GM18526 (cell line): ENCODE data around the gene RPS16.

ENCODE experiments used
- POLR2A ChIP-seq: IDR thresholded peaks from 3 replicates; pipeline ENCODE4 v1.6.1; 2011; ENCODE audit not compliant: insufficient read length; ENCODE audit errors: extremely low read depth

Gene RPS16

DNA sequence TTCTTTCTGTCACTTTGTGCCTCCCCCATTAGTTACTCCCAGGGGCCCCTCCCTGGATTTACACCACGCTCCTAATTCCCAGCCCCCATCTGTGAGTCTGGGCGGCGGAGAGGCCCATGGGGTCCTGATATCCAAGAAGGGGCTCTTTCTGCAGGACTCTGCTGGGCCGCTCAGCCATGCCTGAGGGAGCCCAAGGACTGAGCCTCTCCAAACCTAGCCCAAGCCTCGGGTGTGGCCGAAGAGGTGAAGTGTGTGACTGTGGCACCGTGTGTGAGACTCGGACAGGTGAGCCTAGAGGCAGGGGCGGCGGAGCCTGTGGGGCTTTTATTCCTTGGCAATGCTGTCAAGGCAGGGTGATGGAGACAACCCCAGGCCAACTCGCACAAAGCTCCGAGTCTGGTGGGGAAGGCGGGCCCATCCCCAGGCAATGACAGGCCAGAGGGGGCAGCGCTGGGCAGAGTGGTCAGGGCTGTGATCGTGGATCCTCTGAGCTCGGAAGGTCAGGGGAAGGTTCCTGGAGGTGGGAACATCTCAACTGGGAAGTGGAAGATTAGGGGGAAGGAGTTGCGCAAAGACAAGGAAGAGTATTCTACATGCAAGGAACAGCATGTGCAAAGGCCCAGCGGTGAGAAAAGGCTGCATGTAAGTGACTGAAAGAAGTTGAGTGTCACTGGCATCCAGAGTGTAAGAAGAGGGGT is 21.7 kb downstream of the RPS16 start:
- no peak for TF ChIP-seq POLR2A

DNA sequence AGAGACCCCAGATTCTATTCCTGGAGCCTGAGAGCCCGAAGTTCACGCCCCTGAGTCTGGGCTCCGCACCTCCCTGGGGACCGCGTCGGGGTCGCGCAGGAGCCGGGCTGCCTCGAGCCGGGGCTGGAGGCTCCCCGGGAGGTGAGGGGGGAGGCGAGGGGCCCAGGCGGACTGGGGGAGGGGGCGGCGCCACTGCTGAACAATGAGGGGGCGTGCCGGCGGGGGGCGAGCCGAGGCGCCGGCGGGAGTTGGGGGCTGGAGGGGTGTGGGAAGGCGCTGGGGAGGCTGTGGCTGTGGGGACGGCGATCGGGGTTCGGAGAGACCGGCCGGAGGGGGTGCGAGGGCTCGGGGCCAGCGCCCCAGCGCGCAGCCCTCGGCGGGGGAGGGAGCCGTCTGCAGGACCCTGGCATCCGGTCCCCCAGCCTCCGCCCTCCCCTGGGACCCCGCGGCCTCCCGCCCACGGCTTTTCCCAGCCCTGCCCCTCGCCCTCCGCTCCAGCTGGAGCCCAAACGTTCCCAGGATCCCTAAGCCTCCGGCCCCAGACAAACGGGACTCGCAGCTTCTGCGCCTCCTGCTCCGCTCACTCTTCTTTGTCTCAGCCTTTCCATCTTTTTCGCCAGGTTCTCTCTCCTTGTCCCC is 22.4 kb downstream of the RPS16 start:
- TF ChIP-seq POLR2A = peak; percentile 13

DNA sequence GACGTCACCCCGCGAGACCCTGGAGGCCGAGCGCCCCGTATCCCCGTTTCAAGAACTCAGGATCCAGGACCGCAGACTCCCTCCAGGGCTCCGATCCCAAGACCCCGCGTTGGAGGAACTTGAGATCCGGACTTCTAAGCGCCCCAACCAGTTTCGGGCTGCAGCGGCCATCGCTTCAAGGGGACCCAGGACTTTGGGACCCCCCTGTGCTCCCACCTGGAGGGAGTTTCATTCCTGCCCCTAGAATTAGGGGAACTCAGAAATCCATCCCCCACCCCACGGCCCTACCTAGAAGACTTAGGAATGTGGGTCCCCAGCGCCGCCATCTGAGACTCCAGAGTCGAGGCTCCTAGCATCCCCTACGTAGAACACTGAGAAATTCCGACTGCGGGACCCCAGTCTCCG is 22.9 kb downstream of the RPS16 start:
- no peak for TF ChIP-seq POLR2A

DNA sequence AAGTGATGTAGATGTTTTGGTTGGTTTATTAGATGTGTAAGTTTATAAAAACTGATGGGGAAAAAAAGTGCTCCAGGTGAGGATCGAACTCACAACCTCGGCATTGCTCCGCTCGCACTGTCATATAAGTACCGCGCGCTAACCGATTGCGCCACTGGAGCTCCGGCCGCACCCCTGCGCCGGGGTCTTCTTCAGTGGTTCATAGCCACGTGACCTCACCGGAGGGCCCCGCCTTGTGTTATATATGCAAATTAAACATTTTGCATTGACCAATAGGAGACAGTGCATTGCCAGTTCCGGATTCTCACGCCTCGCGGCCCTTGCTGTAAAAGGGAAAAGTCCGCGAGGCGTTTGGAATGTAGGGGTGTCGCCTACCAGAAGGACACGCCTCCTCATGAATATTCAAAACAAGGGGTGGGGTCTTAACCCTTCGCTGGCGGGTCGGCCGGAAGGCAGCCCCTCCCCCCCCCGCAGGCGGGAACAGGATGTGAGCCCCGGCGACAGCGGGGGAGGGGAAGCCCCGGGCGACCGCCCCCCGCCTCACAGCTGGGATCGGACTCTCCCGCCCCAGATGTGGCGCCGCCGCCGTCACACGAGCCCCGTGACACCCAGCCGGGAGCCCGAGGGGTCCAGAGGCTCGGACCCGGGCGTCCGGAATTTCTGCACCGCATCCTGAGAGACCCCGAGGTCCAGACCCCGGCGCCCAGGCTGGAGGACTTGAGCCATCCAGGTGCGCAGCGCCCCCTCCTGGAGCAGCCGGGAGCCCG is 23.5 kb downstream of the RPS16 start, which contains the start of gene PLEKHG2:
Gene PLEKHG2, plus strand, starts transcription at position 570 of the 767 bp plus-strand sequence. CDS start 1,418 bp downstream, outside the sequence.
- TF ChIP-seq POLR2A = peak; percentile 90

DNA sequence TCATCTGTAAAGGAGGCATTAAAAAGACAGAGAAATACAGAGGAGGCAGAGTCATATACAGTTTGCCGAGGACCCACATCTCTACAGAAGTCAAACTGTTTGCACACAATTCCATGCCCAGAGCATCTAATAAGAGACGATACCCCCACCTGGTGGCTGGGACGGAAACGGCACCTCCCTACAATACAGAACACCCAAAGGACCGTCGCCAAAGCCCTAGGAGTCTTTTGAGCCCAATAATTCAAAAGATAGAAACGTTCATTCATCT is 24.0 kb downstream of the RPS16 start:
- no peak for TF ChIP-seq POLR2A

DNA sequence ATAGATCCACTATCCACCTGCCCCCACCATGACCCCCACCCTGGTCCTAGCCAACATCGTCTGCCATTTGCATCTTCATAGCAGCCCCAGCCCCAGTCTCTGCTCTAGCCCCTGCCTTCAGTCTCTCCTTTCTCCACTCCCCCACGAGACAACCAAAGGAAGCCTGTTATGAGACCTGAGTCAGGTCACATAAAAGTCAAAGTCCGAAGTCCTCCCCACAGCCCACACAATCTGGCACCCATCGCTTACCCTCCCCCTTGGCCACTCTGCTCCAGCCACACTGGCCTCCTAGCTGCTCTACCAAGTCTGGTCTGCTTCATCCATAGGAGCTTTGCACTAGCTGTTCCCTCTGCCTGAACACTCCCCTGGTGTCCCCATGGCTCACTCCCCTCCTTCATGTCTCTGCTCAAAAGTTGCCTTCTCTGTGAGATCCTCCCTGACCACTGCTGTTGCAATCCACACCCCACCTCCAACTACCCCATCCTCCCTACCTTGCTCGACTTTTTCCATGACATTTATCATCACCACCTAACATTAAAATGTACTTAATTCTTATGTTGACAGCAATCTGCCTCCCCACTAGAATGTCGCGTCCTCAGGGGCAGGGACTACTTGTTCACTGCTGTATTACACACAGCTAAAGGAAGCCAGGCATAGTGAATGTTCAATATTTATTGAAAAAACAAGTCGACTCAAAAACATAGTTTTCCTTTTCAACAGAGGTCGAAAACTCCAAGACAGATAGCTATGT is 24.5 kb downstream of the RPS16 start:
- peak; percentile 31 for TF ChIP-seq POLR2A

DNA sequence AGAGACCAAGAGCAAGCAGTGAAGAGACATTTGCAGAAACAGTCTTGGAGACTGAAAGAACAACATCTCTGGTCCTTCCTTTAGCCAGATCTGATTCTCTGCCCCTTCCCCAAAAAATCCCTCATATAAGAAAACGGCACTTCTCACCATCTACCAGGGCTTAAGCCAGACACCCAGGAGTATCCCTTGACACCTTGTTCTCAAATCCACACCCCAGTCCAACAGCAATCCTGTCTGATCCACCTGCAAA is 25.0 kb downstream of the RPS16 start:
- no peak for TF ChIP-seq POLR2A

DNA sequence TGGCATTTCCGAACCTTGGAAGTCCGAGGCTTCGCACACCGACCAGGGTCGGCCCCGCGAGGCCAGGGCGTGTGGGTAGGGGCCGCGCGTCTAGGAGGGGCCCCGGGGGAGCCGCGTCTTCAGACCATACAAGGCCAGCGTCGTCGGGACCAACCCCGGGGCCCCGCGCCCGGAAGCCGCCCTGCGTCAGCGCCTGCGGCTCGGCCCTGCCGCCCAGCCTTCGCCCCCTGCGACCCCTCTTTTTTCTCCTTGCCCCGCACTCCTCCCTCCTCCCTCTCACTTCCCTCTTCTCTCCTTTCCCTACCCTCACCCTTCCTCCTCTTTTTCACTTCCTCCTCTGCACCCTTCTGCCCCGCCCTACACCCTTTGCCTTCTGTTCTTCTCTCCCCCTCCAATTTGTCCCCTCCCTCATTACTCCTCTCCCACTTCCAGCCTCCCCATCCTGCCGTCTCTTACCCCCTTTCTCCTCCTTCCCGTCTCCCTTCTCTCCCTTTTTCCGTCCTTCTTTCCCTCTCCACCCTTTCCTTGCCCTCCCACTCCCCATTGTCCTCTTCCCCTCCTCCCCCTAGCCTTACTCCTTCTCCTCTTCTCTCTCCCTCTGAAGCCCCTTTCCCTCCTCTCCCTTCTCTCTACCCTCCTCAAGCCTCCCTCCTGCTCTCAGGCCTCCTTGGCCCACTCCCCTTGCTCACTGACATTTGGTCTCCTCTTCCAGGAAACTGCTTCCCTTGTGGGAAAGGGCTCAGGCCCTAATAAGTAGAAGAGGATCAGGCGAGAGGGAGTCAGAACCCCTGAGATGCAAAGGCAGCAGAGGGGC is 25.5 kb downstream of the RPS16 start:
- peak; percentile 32 for TF ChIP-seq POLR2A

DNA sequence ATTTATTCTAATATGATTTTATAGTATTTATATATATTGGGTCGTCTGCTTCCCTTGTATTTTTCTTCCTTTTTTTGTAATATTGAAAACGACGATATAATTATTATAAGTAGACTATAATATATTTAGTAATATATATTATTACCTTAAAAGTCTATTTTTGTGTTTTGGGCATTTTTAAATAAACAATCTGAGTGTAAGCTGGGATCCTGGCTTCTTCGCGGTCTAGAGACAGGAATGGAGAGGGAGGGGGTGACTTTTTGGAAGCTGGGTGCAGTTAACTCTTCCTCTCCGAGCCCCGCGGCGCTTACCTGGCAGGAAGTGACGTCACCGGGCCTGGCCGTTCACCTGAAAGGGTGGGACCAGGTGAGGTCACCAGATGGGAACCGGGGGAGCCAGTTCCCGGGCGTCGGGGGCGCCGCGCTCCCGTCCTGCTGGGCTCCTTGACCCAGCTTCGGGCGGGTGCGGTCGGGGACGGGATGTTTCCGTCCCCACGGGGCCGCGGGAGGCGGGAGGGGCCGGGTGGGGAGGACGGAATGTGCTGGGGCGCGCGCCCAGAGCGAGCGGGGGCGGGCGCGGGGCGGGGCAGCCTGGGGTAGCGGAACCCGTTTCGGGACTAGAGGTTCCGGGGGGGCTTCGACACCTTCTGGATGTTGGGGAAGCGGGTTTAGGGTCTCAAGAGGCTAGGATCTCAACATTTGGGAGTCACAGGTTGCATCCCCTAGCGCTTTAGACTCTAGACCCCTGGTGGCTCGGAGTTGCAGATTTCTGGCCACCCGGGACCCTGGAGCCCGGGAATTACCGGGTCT is 26.3 kb downstream of the RPS16 start:
- peak; percentile 87 for TF ChIP-seq POLR2A

DNA sequence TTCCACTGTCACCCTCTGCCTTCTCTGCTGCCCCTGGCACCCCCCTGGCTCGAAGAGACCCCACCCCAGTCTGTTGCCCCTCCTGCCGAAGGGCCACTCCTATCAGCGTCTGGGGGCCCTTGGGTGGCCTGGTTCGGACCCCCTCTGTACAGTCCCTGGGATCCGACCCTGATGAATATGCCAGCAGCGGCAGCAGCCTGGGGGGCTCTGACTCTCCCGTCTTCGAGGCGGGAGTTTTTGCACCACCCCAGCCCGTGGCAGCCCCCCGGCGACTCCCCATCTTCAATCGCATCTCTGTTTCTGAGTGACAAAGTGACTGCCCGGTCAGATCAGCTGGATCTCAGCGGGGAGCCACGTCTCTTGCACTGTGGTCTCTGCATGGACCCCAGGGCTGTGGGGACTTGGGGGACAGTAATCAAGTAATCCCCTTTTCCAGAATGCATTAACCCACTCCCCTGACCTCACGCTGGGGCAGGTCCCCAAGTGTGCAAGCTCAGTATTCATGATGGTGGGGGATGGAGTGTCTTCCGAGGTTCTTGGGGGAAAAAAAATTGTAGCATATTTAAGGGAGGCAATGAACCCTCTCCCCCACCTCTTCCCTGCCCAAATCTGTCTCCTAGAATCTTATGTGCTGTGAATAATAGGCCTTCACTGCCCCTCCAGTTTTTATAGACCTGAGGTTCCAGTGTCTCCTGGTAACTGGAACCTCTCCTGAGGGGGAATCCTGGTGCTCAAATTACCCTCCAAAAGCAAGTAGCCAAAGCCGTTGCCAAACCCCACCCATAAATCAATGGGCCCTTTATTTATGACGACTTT is 27.1 kb downstream of the RPS16 start:
- TF ChIP-seq POLR2A = no peak

DNA sequence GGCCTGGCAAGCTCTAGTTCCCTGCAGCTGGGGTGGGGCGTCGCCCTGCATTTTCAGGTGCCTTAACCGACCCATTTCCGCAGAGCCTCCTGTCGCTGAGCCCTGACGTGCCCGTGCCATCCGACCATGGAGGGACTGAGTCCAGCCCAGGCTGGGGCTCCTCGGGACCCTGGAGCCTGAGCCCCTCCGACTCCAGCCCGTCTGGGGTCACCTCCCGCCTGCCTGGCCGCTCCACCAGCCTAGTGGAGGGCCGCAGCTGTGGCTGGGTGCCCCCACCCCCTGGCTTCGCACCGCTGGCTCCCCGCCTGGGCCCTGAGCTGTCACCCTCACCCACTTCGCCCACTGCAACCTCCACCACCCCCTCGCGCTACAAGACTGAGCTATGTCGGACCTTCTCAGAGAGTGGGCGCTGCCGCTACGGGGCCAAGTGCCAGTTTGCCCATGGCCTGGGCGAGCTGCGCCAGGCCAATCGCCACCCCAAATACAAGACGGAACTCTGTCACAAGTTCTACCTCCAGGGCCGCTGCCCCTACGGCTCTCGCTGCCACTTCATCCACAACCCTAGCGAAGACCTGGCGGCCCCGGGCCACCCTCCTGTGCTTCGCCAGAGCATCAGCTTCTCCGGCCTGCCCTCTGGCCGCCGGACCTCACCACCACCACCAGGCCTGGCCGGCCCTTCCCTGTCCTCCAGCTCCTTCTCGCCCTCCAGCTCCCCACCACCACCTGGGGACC is 27.9 kb downstream of the RPS16 start:
- TF ChIP-seq POLR2A = peak; percentile 32

DNA sequence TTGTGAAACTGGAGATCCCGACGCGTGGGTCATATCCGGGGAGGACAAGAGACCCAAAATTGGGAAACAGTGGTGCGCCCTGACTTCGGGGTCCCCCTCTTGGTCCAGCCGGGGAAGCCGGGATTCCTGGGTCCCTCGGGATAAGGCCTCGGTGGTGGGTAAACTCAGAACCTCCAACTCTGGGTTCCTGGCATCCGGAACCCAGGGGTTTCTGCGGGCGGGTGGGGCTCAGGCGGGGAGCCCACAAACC is 28.4 kb downstream of the RPS16 start:
- no peak for TF ChIP-seq POLR2A

DNA sequence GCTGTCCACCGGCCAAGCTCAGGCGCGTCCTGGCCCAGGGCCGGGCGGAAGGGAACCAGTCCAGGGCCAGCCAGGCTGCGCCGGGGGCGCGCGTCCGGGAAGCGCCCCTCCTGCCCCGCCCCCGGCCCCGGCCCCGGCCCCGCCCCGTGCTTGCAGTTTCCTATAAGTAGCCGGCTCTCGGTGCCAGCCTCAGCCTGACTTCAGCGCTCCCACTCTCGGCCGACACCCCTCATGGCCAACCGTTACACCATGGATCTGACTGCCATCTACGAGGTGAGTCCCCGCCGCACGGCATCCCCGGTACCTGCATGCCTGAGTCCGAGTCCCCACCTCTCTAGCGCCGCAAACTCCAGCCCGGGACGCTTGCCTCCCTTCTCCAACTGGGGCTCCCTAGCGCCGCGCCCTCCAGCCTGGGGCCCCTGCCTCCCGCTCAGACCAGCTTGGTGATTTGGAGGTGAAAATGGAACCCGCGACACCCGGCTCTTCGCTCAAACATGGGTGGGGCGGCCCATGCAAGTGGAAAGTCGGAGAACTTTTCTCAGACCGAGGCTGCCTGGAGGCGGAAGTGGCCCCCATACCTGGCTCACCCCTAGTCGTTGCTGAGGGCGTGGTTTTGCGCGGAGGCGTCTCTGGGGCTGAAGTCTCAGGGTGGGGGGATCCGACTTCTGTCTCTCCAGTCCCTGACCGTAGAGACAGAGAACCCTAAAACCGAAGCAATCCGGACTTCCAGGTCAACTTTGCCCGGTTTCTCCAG is 28.9 kb downstream of the RPS16 start, which contains the start of gene ZFP36:
Gene ZFP36, plus strand, starts transcription at position 192 of the 754 bp plus-strand sequence. Its CDS starts 58 bp downstream, at position 250.
- TF ChIP-seq POLR2A = peak; percentile 100
